GM18907 (cell line): ENCODE data around the gene UBAC2.

Experiments
- ATAC-seq: cut with Tn5 transposase; IDR thresholded peaks from one replicate; pipeline ENCODE4 v1.9.1; 2021; ENCODE audit warnings: mild to moderate bottlenecking, moderate library complexity; ENCODE audit not compliant: unreplicated experiment

Gene UBAC2

DNA sequence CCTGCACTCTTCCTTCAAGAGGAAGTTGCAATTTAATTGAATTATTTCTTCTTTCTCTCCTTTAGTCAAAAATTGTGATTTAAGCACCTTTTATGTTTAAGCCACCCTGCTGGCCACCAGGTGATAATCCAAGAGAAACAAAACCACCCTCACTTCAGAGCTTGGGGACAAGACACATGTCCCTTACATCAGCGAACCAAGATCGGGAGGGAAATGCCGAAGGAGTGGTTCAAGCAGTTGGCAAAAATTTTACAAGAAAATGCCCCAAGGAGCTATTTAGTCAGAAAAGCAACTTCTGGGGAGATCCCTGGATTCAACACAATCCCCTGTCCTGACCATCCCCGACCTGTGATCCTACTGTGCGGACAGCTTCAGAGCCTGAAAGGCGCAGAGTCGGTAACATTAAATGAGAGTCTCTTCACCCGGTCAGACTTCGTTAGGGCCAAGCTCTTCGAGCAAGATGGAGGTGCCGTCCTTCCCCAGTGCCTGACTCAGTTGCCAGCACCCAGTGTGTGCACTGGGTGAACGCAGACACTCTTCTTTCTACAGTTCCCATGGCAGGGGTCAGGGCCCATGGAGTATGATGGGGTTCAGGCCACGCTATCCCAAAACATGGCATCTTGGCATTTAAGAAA is 222.0 kb downstream of the UBAC2 start:
- ATAC-seq = no peak

DNA sequence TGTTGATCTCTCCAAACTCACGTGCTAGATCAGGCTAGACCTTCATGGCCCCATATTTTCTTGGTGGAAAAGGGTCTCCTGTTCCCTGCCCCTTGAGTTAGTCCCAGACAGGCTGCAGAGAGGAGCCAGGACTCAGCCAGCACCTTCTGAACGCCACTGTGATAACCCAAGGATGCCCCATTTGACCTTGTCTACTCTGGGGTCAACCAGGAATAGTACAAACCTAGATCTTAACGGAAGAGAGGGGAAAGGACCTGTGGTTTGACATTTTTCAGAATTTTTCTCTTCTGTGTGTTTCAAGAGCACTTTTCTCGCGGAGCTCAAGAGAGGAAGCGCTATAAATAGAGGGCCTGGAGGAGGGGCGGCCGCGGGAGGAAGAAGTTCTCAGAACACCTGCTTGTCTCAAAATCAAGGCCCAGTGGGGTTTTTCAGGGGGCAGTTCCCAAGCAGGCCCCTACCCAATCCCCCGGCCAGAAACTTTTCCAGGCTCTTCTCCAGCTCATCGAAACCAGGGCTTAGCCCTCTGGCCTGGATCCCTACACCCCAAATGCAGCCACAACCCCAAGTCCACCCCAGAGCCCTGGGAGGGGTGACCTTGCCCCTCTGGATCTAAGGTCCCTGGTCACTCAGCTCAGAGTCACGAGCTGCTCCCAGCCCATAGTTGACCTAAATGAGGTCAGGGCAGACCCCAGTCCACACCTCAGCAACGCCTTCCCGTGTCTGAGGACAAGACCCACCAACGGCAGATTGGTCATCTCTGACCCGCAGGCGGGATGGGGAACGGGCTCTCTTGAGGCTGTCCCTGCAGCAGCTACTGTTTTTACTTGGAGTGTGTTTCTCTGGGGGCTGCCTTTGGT is 225.1 kb downstream of the UBAC2 start:
- ATAC-seq = peak; percentile 62

DNA sequence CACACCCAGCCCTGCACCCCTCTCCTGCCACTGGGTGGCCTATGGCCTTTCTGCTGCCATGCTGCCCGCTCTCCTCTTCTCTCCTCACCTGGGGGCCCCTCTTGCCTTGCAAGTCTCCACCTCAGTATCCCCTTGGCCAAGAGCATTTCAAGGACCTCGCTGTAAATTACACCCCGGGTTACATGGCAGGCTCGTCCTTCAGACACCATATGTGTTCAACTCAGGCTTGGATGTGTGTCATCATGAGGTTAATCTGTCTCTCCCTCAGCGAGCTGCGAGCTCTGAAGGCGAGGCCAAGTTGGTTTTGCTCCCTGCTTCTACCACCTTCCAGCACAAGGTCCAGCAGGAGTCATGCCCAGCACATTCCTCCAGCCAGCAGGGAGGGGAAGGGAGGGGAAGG is 225.8 kb downstream of the UBAC2 start:
- no peak for ATAC-seq

DNA sequence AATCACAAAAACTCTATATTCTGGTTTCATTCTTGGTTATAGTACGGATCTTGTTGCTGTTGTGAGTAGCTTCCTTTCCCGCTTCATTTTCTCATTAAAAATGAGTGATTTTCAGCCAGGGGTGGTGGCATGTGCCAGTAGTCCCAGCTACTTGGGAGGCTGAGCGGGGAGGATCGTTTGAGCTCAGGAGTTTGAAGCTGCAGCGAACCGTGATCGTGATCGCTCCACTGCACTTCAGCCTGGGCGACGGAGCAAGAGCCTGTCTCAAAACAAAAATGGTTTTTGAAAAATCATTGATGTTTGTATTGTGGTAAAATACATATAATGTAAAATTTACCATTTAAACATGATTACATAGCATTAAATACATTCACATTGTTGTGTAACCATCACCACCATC is 229.0 kb downstream of the UBAC2 start:
- no peak for ATAC-seq

DNA sequence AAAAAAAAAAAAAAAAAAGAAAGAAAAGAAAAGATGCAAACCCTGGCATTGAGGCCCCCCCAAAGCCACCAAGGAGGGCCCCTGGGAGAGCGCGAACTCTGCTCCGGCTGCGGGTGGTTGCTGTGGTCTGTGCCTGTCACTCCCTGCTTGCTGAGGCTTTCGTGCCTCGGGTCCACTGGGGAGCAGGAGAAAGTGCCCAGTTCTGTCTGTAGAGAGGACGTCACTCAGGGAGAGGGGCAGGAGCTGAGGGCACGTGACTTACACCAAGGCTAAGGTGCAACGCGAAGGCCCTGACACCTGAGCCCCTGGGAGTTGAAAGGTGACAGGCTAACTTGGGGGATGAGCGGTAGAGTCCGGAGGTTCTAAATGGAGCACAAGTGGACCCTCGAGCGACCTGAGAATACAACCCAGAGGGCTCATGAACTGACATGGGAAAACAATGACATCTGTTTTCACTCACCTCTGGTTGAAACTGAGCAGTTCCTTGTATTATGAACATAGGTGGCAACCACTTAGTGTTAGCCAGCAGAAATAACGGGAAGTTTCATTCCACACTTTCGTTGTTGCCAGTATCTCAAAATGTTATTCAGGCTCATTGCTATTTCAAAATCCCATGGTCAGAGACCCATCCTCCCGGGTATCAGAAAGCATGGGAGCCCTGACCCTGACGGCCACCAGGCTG is 231.4 kb downstream of the UBAC2 start:
- ATAC-seq = peak; percentile 48

DNA sequence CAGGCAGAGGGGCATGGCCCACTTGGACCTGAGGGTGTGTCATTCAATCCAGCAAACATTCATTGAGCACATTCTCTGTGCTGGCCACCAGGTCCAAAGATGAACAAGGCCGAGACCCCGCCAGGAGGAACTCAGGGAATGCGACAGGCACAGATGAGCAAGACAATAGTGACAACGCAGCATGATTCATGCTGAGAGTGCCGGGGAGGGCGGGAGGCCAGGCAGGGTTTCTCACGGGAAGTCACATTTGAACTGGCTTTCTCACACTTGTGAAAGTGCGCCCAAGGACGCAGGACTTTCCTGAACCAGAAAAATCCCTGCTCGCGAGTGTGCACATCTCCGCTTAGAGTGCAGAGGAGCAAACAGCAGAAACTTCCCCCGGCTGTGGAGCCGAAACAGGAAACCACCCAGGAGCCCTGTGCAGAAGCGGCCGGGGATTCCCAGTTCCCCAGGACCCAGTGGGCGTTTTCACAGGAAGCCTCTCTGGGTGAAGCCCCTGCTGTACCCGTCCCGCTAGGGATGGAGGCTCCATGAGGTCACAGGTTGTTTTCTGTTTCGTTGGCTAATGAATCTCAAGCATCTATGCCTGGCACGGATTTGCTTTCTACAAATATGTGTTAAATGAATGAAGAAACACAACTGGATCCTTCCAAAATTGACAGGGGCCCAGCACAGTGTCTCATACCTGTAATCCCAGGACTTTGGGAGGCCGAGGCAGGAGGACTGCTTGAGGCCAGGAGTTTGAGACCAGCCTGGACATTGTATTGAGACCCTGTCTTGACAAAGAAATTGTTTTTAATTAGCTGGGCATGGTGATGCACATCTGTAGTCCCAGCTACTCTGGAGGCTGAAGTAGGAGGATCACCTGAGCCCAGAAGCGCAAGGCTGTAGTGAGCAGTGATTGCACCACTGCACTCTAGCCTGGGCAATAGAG is 232.2 kb downstream of the UBAC2 start:
- peak; percentile 65 for ATAC-seq

DNA sequence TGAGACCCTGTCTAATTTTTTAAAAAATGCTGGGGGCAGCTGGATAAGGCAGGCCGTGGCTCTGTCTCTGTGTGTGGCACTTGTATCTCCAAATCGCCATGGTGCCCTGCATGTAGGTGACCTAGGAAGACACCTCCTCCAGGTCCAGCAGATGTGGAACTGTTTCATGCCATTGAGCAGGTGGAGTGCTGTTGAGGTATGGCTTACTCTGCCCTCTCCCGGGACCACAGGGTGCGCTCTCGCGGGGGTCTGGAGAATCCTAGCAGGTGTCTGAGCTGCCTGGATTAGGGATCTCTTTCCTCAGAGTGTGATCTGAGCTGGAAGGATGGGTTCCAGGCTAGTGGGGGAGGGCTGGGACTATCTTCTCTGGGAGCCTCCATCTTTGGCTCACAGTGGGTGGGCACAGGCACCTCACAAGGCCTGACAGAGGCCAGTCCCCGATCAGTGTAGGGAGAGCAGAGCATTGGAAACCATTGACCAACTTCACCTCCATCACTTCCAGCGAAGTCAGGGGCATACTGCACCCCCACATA is 233.0 kb downstream of the UBAC2 start:
- no peak for ATAC-seq

DNA sequence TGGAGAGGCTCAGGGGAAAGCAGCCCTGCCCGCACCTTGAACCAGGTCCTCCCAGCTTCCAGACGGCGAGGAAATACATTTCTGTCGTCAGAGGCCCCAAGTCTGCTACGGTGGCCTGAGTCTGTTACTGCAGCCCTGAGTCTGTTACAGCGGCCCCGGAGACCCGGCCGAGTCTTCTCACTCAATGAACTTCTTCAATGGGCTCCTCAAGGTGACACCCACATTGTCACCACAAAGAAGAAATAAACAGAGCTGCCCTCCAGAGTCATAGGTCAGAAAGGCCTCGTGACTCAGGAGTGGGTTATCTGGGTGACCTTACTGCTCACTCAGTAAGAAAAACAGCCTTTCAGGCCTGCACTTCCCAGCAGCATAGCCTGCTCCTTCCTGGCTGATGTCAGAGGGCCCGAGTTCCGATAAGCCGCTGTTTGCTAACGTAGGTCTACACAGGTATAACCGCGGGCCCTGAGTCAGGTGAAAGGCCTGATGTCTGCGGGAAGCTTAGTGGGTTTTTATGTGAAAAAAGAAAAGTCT is 233.7 kb downstream of the UBAC2 start:
- no peak for ATAC-seq

DNA sequence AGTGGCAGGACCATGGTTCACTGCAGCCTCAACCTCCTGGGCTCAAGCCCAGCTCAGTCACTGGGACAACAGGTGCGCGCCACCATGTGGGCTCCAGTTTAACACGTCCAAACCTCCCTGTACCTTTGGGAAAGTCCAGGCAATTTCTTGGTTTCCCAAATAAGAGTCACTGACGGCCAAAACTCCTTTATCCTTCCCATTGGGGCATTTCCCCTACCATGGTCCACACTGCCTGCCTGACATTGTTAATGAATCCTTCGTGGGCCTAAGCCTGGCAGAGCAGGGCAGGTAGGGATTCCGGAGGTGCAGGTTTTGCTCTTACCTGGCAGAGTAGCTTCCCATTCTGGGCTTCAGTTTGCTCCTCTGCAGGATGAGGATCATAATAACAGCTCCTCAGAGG is 234.5 kb downstream of the UBAC2 start:
- no peak for ATAC-seq

DNA sequence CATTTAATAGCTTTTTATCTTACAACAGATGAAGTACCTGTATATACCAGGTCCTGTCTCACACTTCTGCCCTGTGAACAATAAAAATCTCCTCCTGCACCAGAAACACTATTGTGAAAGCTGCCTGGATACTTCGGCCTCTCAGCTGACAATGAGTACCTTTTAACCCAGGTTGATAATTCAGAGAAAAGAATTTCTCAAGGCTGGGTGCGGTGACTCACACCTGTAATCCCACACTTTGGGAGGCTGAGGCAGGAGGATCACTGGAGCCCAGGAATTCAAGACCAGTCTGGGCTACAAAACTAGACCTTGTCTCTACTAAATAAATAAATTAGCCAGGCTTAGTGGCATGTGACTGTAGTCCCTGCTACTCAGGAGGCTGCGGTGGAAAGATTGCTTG is 235.3 kb downstream of the UBAC2 start:
- ATAC-seq = no peak
